ENCODE measurements around the gene CRPPA. TPM values are rescaled to one million over a fixed set of nuclear protein-coding genes. Genes with fewer than 3 reads are reported as not detected.

Gene CRPPA
- total RNA-seq, 1 experiment from 2014 or later: 1.6 TPM

- TF ChIP-seq, protein P1, sequence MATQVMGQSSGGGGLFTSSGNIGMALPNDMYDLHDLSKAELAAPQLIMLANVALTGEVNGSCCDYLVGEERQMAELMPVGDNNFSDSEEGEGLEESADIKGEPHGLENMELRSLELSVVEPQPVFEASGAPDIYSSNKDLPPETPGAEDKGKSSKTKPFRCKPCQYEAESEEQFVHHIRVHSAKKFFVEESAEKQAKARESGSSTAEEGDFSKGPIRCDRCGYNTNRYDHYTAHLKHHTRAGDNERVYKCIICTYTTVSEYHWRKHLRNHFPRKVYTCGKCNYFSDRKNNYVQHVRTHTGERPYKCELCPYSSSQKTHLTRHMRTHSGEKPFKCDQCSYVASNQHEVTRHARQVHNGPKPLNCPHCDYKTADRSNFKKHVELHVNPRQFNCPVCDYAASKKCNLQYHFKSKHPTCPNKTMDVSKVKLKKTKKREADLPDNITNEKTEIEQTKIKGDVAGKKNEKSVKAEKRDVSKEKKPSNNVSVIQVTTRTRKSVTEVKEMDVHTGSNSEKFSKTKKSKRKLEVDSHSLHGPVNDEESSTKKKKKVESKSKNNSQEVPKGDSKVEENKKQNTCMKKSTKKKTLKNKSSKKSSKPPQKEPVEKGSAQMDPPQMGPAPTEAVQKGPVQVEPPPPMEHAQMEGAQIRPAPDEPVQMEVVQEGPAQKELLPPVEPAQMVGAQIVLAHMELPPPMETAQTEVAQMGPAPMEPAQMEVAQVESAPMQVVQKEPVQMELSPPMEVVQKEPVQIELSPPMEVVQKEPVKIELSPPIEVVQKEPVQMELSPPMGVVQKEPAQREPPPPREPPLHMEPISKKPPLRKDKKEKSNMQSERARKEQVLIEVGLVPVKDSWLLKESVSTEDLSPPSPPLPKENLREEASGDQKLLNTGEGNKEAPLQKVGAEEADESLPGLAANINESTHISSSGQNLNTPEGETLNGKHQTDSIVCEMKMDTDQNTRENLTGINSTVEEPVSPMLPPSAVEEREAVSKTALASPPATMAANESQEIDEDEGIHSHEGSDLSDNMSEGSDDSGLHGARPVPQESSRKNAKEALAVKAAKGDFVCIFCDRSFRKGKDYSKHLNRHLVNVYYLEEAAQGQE (IDR thresholded peaks at IDR 0.05; ENCODE audit: low read depth): no peak
- TF ChIP-seq RAD21 (IDR thresholded peaks at IDR 0.05; ENCODE audit: low read depth) (peak; percentile 30), YY1 (IDR thresholded peaks at IDR 0.05; ENCODE audit: extremely low read depth, insufficient replicate concordance, low read depth, low read length) (no peak), ELF1 (IDR thresholded peaks at IDR 0.05; ENCODE audit: borderline replicate concordance, low read depth) (no peak), ZFX (IDR thresholded peaks at IDR 0.05) (no peak)
Observed at GRCh38 chr7:16409777-16410176, 11.6 kb downstream of the CRPPA start (continued).

DNA sequence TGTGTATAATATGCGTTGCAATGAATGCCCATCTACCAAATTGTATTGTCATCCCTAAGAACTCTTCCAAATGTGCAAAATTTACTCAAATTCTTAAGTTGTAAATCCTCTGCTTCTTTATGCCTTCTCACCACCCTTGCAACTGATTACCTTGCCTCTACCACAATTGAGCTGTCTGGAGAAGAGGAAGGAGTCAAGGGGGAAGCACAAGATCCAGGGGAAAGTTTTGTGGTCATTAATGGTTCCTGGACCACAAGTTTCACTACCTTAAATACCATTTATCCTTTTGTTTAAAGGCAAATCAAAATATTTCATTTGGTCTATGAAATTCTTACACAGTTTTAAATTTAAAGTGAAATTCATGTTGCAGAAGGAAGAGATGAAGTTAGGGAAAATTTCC is 16.7 kb downstream of the CRPPA start:
- no peaks in the 10 kb centered on the region for H3K9me2 ChIP-seq (ENCODE audit: insufficient read depth)
- no peak overlapping the region for H3K4me3 ChIP-seq (replicated peaks in 1 of 2; ENCODE audit: low read depth in 1 of 2, low read length in 2 of 2)
- no peaks in the 10 kb centered on the region for H3K27me3 ChIP-seq (ENCODE audit: insufficient read depth, low read length)
- peaks cover 9 to 10% of the 10 kb centered on the region in 2 experiments; a peak in 1 of 4 replicates for H3K9me3 ChIP-seq (ENCODE audit: control insufficient read depth in 1 of 2, insufficient read depth in 1 of 2, low read depth in 1 of 2, low read length in 2 of 2)
- TF ChIP-seq ZBTB33 (IDR thresholded peaks at IDR 0.05; ENCODE audit: extremely low read depth, insufficient replicate concordance, low read length) (no peak), SP1 (IDR thresholded peaks at IDR 0.05; ENCODE audit: low read depth) (no peak), SIN3A (IDR thresholded peaks at IDR 0.05; ENCODE audit: low read depth) (no peak), FOSL1 (IDR thresholded peaks at IDR 0.05; ENCODE audit: low read depth) (no peak), ELF1 (IDR thresholded peaks at IDR 0.05; ENCODE audit: borderline replicate concordance, low read depth) (no peak), ZFX (IDR thresholded peaks at IDR 0.05) (no peak), EZH2 (IDR thresholded peaks at IDR 0.05) (no peak), JUND (IDR thresholded peaks at IDR 0.05) (no peak), RAD21 (IDR thresholded peaks at IDR 0.05; ENCODE audit: low read depth) (no peak)
- TF ChIP-seq, protein P1 (IDR thresholded peaks at IDR 0.05; ENCODE audit: low read depth): no peak
- TF ChIP-seq, protein P2, sequence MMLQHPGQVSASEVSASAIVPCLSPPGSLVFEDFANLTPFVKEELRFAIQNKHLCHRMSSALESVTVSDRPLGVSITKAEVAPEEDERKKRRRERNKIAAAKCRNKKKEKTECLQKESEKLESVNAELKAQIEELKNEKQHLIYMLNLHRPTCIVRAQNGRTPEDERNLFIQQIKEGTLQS (IDR thresholded peaks at IDR 0.05): no peak
- no peak overlapping the region for H3K4me2 ChIP-seq (ENCODE audit: low read length)
- H3K27ac ChIP-seq (ENCODE audit: low read depth, low read length): no peak overlapping the region
- CTCF ChIA-PET: no interaction called here
- H3K79me2 ChIP-seq (ENCODE audit: insufficient read depth, low read length): no peaks in the 10 kb centered on the region
- H3K9ac ChIP-seq (ENCODE audit: low read length): no peak overlapping the region
- RAD21 ChIA-PET (ENCODE audit: low non-redundant PET in 1 of 2, low total read pairs in 2 of 2, uncharacterized antibody in 2 of 2, unreplicated experiment in 2 of 2): no interaction called here
- no peak for ATAC-seq
- no peaks in the 10 kb centered on the region for H4K20me1 ChIP-seq (ENCODE audit: insufficient read depth)
- BruUV-seq (replicated peaks): no TSS peak
- no peaks in the 10 kb centered on the region for H3K4me1 ChIP-seq (ENCODE audit: control insufficient read depth in 1 of 2, insufficient read depth in 2 of 2, low read length in 2 of 2)
- DNase-seq (ENCODE audit: low read depth, low spot score): no peak
- no peak overlapping the region for H2AFZ ChIP-seq (ENCODE audit: low read depth, low read length, poor library complexity, severe bottlenecking)
- no peaks in the 10 kb centered on the region for H3K36me3 ChIP-seq (ENCODE audit: control insufficient read depth in 1 of 2, insufficient read depth in 2 of 2, low read length in 2 of 2)
- POLR2A ChIA-PET: no interaction called here
- intact Hi-C loops (cut with micrococcal nuclease): no loop called here

All from HCT116 (cell line).